ENCODE results near the gene HNRNPH3.

The HNRNPH3 gene

DNA sequence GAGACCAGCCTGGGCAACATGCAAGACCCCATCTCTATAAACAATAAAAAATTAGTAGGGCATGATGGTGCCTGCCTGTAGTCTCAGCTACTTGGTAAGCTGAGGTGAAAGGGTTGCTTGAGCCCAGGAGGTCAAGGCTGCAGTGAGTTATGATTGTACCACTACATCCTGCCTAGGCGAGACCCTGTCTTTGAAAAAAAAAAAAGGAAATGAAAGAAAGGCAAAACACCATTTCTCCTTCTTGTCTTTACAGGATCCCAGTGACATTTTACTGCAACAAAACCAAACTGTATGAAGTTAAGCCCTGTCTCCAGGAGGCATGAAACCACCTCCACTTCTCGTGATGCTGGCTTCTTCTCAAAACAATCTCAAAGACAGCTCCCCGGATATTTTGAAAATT is 30.7 kb downstream of the HNRNPH3 start:
- Histone ChIP-seq H3K9me2 (replicated peaks; ENCODE audit: control insufficient read depth, low read length) (no peaks in the 10 kb centered on the region), H3K4me3 (ENCODE audit: low read length) (no peak overlapping the region), H3K4me1 (ENCODE audit: control insufficient read depth, low read length) (peaks cover 10% of the 10 kb centered on the region), H3K79me2 (ENCODE audit: control insufficient read depth, low read length) (no peaks in the 10 kb centered on the region), H3K4me2 (ENCODE audit: low read length) (no peak overlapping the region), H3K27ac (ENCODE audit: low read depth, low read length) (no peak overlapping the region), H3F3A (ENCODE audit: control insufficient read depth, insufficient read depth) (0 out of 2 replicates have a peak, but pooled peaks cover 2% of the 10 kb centered on the region), H3K27me3 (ENCODE audit: control insufficient read depth, low read length) (no peaks in the 10 kb centered on the region), H4K20me1 (ENCODE audit: control insufficient read depth, insufficient read depth, low read depth, low read length) (no peaks in the 10 kb centered on the region), H3K36me3 (ENCODE audit: control insufficient read depth, low read length) (peaks cover 13% of the 10 kb centered on the region), H3K9me3 (ENCODE audit: control insufficient read depth, insufficient read depth, low read length) (no peaks in the 10 kb centered on the region)
- TF ChIP-seq, protein P1, sequence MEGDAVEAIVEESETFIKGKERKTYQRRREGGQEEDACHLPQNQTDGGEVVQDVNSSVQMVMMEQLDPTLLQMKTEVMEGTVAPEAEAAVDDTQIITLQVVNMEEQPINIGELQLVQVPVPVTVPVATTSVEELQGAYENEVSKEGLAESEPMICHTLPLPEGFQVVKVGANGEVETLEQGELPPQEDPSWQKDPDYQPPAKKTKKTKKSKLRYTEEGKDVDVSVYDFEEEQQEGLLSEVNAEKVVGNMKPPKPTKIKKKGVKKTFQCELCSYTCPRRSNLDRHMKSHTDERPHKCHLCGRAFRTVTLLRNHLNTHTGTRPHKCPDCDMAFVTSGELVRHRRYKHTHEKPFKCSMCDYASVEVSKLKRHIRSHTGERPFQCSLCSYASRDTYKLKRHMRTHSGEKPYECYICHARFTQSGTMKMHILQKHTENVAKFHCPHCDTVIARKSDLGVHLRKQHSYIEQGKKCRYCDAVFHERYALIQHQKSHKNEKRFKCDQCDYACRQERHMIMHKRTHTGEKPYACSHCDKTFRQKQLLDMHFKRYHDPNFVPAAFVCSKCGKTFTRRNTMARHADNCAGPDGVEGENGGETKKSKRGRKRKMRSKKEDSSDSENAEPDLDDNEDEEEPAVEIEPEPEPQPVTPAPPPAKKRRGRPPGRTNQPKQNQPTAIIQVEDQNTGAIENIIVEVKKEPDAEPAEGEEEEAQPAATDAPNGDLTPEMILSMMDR (IDR thresholded peaks at IDR 0.05; ENCODE audit: low read depth, low read length, poor library complexity, severe bottlenecking), result no peak
- TF ChIP-seq EZH2phosphoT487 (IDR thresholded peaks at IDR 0.05; ENCODE audit: borderline replicate concordance, low read length), result no peak

DNA sequence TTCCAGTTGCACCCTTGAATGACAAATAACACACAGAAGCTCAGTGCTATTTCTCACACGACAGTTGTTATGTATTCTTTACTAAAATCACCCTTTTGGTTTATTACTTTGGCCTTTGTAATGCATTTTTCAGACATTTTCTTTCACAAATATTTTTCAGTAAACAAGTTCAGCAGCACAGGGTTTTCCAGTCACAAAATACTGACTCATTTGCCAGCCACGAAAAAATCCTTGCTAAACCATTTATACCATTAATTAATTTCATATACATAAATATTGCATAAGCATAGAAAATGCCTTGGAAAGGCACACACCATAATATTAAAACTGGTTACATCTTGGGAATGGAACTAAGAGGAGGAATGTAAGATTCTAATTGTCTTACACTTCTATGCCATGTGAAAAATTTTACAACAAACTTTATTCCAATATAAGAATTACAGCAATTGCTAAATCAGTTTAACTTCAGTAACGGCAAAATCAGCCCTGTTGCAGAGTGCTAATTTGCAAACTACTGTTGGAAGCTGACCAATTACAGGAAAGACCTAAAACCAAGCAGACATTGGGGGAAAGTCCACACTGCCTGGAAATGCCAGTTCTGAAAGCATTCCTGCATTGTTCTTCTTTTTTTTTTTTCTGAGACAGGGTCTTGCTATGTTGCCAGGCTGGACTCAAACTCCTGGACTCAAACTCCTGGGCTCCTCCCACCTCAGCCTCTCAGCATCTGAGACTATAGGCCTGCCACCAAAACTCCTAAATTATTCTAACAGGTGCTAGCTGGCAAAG is 32.4 kb downstream of the HNRNPH3 start:
- Histone ChIP-seq H3K4me1 (ENCODE audit: control insufficient read depth, low read length) (peaks cover 10% of the 10 kb centered on the region), H3K4me2 (ENCODE audit: low read length) (no peak overlapping the region), H3K36me3 (ENCODE audit: control insufficient read depth, low read length) (peaks cover 9% of the 10 kb centered on the region), H3F3A (ENCODE audit: control insufficient read depth, insufficient read depth) (0 out of 2 replicates have a peak, but pooled peaks cover 2% of the 10 kb centered on the region), H3K4me3 (ENCODE audit: low read length) (no peak overlapping the region), H3K27ac (ENCODE audit: low read depth, low read length) (no peak overlapping the region), H4K20me1 (ENCODE audit: control insufficient read depth, insufficient read depth, low read depth, low read length) (no peaks in the 10 kb centered on the region), H3K9me3 (ENCODE audit: control insufficient read depth, insufficient read depth, low read length) (no peaks in the 10 kb centered on the region), H3K79me2 (ENCODE audit: control insufficient read depth, low read length) (no peaks in the 10 kb centered on the region), H3K27me3 (ENCODE audit: control insufficient read depth, low read length) (no peaks in the 10 kb centered on the region), H3K9me2 (replicated peaks; ENCODE audit: control insufficient read depth, low read length) (no peaks in the 10 kb centered on the region)
- no peak for TF ChIP-seq EZH2phosphoT487 (IDR thresholded peaks at IDR 0.05; ENCODE audit: borderline replicate concordance, low read length)
- TF ChIP-seq, protein P1 (IDR thresholded peaks at IDR 0.05; ENCODE audit: low read depth, low read length, poor library complexity, severe bottlenecking), result no peak

DNA sequence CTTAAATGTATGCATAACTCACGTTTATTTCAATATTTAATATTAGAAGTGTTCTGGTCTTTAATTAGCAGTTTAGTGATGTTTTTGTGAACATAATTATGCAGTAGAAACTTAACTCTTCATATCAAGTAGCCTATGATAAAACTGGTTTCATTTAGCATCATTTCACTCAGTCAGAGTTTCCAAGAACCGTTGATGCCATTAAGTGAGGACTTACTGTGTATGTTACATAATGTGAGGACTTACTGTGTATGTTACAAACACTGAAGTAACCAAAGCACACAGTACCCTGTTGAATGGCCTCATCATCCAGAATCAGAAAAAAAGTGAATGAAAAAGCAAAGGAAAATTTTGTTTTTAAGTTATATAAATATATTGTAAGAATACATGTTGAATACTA is 33.7 kb downstream of the HNRNPH3 start:
- Histone ChIP-seq H3F3A (ENCODE audit: control insufficient read depth, insufficient read depth) (0 out of 2 replicates have a peak, but pooled peaks cover 2% of the 10 kb centered on the region), H4K20me1 (ENCODE audit: control insufficient read depth, insufficient read depth, low read depth, low read length) (no peaks in the 10 kb centered on the region), H3K4me1 (ENCODE audit: control insufficient read depth, low read length) (peaks cover 10% of the 10 kb centered on the region), H3K79me2 (ENCODE audit: control insufficient read depth, low read length) (no peaks in the 10 kb centered on the region), H3K4me3 (ENCODE audit: low read length) (no peak overlapping the region), H3K9me2 (replicated peaks; ENCODE audit: control insufficient read depth, low read length) (no peaks in the 10 kb centered on the region), H3K27ac (ENCODE audit: low read depth, low read length) (no peak overlapping the region), H3K36me3 (ENCODE audit: control insufficient read depth, low read length) (peaks cover 9% of the 10 kb centered on the region), H3K9me3 (ENCODE audit: control insufficient read depth, insufficient read depth, low read length) (no peaks in the 10 kb centered on the region), H3K27me3 (ENCODE audit: control insufficient read depth, low read length) (no peaks in the 10 kb centered on the region), H3K4me2 (ENCODE audit: low read length) (no peak overlapping the region)
- TF ChIP-seq, protein P1 (IDR thresholded peaks at IDR 0.05; ENCODE audit: low read depth, low read length, poor library complexity, severe bottlenecking), result no peak
- no peak for TF ChIP-seq EZH2phosphoT487 (IDR thresholded peaks at IDR 0.05; ENCODE audit: borderline replicate concordance, low read length)
